ENCODE measurements around the gene RNGTT. TPM values are rescaled to one million over a fixed set of nuclear protein-coding genes. Genes with fewer than 3 reads are reported as not detected.

The RNGTT gene
- total RNA-seq, 1 experiment from 2014 or later, result 19.4 TPM

GRCh38 chr6:88709819-88710246 lies 253.6 kb downstream of the RNGTT start:
- no TSS peak for BruUV-seq (replicated peaks)
- H3K36me3 Mint-ChIP-seq (ENCODE audit: insufficient read depth, unreplicated experiment), result no peaks in the 10 kb centered on the region

GRCh38 chr6:88708197-88708744 lies 255.1 kb downstream of the RNGTT start:
- no peaks in the 10 kb centered on the region for H3K4me1 Mint-ChIP-seq (ENCODE audit: low read depth, unreplicated experiment)
- intact Hi-C loops (cut with micrococcal nuclease; ENCODE audit: unreplicated experiment), result no loop called here
- CTCF ChIA-PET, result no interaction called here
- H3K27ac Mint-ChIP-seq (ENCODE audit: unreplicated experiment), result no peak overlapping the region
- no TSS peak for BruUV-seq (replicated peaks)
- no peaks in the 10 kb centered on the region for H3K27me3 Mint-ChIP-seq (ENCODE audit: unreplicated experiment)
- no peak for TF ChIP-seq CTCF (IDR thresholded peaks at IDR 0.05; ENCODE audit: unreplicated experiment)
- no peaks in the 10 kb centered on the region for H3K36me3 Mint-ChIP-seq (ENCODE audit: insufficient read depth, unreplicated experiment)
- no peak for DNase-seq
- H3K4me3 Mint-ChIP-seq (ENCODE audit: low read depth, unreplicated experiment), result no peak overlapping the region
- H3K9me3 Mint-ChIP-seq (ENCODE audit: low read depth, unreplicated experiment), result no peaks in the 10 kb centered on the region

More at GRCh38 chr6:88709819-88710246, 253.6 kb downstream of the RNGTT start:
- no peak for DNase-seq
- CTCF ChIA-PET, result no interaction called here
- Mint-ChIP-seq H3K4me1 (ENCODE audit: low read depth, unreplicated experiment) (no peaks in the 10 kb centered on the region), H3K9me3 (ENCODE audit: low read depth, unreplicated experiment) (no peaks in the 10 kb centered on the region), H3K4me3 (ENCODE audit: low read depth, unreplicated experiment) (no peak overlapping the region), H3K27ac (ENCODE audit: unreplicated experiment) (no peak overlapping the region), H3K27me3 (ENCODE audit: unreplicated experiment) (no peaks in the 10 kb centered on the region)
- TF ChIP-seq CTCF (IDR thresholded peaks at IDR 0.05; ENCODE audit: unreplicated experiment), result no peak
- intact Hi-C loops (cut with micrococcal nuclease; ENCODE audit: unreplicated experiment), result no loop called here

- Mint-ChIP-seq H3K9me3 (ENCODE audit: low read depth, unreplicated experiment) (no peaks in the 10 kb centered on the region), H3K27me3 (ENCODE audit: unreplicated experiment) (no peaks in the 10 kb centered on the region), H3K36me3 (ENCODE audit: insufficient read depth, unreplicated experiment) (no peaks in the 10 kb centered on the region), H3K4me1 (ENCODE audit: low read depth, unreplicated experiment) (no peaks in the 10 kb centered on the region), H3K4me3 (ENCODE audit: low read depth, unreplicated experiment) (no peak overlapping the region), H3K27ac (ENCODE audit: unreplicated experiment) (no peak overlapping the region)
- BruUV-seq (replicated peaks), result no TSS peak
- CTCF ChIA-PET, result no interaction called here
- intact Hi-C loops (cut with micrococcal nuclease; ENCODE audit: unreplicated experiment), result no loop called here
- no peak for DNase-seq
- TF ChIP-seq CTCF (IDR thresholded peaks at IDR 0.05; ENCODE audit: unreplicated experiment), result no peak
These were observed 257.8 kb downstream of the RNGTT start for GRCh38 chr6:88705601-88706000.

GRCh38 chr6:88704980-88705379 lies 258.4 kb downstream of the RNGTT start:
- no TSS peak for BruUV-seq (replicated peaks)
- no peak overlapping the region for H3K27ac Mint-ChIP-seq (ENCODE audit: unreplicated experiment)
- no peak overlapping the region for H3K4me3 Mint-ChIP-seq (ENCODE audit: low read depth, unreplicated experiment)
- TF ChIP-seq CTCF (IDR thresholded peaks at IDR 0.05; ENCODE audit: unreplicated experiment), result no peak
- H3K27me3 Mint-ChIP-seq (ENCODE audit: unreplicated experiment), result no peaks in the 10 kb centered on the region
- no peaks in the 10 kb centered on the region for H3K36me3 Mint-ChIP-seq (ENCODE audit: insufficient read depth, unreplicated experiment)
- peaks cover 1% of the 10 kb centered on the region for H3K4me1 Mint-ChIP-seq (ENCODE audit: low read depth, unreplicated experiment)
- intact Hi-C loops (cut with micrococcal nuclease; ENCODE audit: unreplicated experiment), result no loop called here
- DNase-seq, result no peak
- H3K9me3 Mint-ChIP-seq (ENCODE audit: low read depth, unreplicated experiment), result no peaks in the 10 kb centered on the region
- CTCF ChIA-PET, result no interaction called here
